HG03442 (cell line): ENCODE measurements around the gene CHMP6.
"Not testable (repeated sequence)": the region's sequence is repeated elsewhere in the genome, so short reads cannot be mapped to it uniquely, and the experiment has no call there.

Experiments used
- ATAC-seq: cut with Tn5 transposase; IDR thresholded peaks from one replicate; pipeline ENCODE4 v1.9.1; 2021; ENCODE audit warnings: mild to moderate bottlenecking, moderate library complexity; ENCODE audit not compliant: unreplicated experiment

The CHMP6 gene

DNA sequence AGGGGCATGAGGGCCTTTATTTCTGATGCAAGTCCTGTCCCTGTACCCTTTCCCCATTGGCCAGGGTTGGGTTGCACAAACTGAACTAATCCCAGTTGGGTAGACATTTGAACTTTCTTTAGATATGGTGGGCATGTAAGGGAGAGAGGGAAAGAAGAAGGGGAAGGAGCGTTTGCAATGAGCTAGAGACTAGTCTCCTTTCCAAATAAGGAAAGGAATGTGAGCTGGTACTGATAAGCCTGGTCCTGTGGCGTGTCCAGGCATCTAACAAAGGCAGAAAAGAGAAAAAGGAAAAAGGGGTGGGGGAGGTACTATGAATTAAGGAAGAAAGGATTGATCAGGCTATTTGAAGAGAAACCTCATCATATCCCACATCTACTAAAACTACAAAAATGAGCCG lies 20.3 kb downstream of the CHMP6 start:
- ATAC-seq = no peak

DNA sequence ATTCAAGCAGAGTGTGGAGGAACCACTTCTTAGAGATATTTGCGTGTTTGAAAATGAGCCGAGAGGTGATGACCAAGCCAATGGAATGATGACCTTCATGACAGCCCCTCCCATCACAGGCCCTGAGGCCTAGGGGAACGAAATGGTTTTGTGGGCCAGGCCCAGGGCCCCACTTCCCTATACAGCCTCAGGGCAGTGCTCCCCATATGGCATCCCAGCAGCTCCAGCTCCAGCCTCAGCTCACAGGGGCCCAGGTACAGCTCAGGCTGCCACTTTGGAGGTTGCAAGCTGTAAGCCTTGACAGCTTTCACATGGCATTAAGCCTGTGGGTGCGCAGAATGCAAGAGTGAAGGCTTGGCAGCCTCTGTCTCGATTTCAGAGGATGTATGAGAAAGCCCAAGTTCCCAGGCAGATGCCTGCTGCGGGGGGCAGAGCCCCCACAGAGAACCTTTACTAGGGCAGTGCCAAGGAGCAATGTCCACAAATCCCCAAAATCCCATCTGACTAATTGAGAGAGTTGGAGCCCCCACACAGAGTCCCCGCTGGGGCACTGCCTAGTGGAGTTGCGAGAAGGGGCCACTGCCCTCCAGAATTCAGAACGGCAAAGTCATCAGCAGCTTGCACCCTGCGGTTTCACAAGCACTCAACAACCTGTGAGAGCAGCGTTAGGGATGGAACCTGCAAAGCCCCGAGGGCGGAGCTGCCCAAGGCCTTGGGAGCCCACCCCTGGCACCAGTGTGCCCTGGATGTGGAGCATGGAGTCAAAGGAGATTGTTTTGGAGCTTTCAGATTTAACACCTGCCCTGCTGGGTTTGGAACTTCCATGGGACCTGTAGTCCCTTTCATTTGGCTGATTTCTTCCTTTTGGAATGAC lies 21.2 kb downstream of the CHMP6 start:
- ATAC-seq = no peak

DNA sequence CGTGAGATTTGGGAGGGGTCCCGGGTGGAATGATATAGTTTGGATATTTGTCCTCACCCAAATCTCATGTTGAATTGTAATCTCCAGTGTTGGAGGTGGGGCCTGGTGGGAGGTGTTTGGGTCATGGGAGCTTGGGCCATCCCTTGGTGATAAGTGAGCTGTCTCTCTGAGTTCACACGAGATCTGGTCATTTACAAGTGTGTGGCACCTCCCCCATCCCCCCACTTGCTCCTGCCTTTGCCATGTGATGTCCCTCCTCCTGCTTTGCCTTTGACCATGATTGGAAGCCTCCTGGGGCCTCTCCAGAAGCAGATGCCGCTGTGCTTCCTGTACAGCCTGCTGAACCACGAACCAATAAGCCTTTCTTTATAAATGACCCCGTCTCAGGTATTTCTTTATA lies 22.0 kb downstream of the CHMP6 start:
- ATAC-seq = no peak

DNA sequence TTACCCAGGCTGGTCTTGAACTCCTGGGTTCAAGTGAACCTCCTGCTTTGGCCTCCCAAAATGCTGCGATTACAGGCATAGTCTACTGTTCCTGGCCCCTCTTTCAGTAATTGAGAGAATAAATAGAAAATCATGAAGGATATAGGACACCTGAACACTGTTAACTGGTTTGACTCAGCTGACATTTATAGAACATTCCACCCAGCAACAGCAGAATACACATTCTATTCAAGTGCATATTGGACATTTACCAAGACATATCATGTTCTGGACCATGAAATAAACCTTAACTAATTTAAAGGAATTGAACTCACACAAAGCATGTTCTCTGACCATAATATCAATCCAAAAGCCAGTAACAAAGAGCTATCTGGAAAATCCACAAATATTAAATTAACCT lies 23.5 kb downstream of the CHMP6 start:
- no peak for ATAC-seq

DNA sequence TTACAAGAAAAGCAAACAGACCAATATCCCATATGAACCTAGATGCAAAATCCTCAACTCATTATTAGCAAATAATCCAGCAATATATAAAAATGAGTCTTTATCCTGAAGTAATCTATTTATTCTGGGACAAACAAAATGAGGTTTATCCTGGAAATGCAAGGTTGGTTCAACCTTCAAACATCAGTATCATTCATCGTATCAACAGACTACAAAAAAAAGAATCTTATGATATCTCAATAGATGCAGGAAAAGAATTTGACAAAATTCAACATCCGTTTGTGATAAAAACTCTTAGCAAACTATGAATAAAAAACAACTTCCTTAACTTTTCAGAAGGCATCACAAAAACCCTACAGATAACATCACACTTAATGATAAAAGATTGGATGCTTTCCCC lies 24.9 kb downstream of the CHMP6 start:
- no peak for ATAC-seq

DNA sequence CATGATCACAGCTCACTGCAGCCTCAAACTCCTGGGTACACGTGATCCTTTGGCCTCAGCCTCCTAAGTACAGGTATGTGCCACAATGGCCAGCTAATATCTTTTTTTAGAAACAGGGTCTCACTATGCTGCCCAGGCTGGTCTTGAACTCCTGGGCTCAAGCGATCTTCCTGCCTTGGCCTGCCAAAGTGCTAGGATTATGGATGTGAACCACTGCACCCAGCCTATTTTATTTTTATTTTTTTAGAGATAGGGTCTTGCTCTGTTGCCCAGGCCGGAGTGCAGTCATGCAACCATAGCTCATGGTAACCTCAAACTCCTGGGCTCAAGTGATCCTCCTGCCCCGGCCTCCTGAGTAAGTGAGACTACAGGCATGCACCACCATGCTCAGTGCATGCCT lies 25.7 kb downstream of the CHMP6 start:
- not testable (repeated sequence) for ATAC-seq

DNA sequence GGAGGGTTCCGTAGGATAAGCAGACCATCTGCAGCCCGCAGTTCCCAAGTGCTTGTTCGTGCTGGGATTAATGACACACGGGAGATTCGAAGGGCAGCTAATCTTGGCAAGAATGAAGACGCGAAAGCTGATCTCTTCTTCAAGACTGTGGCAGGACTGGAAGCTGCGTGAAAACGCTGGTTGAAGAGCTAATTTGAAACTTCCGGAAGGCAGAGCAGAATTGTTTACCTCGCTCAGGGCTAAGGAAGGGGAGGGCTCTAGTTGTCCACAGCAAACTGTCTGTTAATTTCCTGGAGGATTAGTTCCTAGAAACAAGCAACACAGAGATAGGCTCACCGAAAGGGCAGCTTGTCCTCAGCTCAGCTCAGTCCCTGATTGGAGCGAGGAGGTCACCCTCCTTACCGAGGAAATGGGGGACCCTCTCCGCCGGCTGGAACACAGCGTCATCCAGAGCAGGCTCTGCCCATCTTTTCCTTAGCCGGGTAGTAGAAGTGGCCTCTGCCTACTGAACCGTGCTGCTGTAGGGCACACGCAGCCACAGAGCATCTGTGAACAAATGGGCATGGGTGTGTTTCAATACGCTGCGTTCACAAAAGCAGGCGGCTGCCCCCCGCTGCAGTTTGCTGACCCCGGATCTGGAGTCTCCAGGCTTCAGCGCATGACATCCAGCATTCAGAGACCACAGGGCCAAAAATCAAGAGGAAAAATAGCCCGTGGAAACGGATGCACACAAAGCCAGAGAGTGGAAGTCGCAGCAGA lies 26.6 kb downstream of the CHMP6 start:
- no peak for ATAC-seq

DNA sequence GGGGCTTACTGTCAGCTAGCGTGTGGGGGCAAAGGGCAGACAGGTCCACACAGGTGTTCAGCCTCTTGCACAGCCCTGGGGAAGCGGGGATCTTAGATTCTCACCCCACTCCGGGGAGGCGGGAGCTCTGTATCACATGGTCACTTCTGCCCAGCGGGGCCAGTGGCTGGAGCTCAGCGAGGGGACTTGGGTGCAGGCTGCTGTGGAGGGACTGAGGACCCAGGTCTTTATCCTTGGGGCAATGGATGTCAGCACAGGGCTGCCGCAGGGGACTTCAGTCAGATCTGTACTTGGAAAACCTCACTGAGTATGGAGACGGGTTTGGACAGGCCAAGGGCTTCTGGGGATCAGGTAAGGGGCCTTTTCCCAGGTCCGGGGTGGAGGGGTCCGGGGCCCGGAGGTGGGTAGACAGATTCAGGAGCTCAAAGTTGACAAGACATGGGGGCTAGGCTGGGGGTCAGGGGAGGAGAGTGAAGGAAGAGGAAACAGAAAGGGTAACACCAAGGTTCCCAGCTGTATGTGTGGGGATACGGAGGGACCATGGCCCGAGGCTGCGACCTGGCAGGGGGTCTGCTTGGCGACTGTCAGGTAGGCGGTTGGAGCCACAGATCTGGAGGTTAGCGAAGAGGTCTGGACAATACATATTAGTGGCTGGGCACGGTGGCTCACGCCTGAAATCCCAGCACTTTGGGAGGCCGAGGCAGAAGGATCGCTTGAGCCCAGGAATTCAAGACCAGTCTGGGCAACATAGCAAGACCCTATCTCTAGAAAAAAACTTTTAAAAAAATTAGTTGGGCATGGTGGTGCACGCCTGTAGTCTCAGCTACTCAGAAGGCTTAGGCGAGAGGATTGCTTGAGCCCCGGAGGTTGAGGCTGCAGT lies 28.2 kb downstream of the CHMP6 start:
- no peak for ATAC-seq

DNA sequence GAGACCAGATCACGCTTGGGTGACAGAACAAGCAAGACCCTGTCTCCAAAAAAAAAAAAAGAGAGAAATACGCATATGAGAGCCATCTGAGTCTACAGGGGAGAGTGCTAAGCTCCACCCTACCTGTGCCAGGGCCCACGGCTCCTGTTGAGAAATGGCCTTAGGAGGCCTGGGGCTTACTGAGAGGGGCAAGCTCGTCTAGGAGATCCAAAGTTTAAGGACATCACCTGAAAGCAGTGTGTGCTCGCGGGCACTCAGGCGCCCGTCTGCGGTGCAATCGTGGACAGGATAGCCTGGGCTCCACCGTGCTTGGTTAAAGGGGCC lies 28.8 kb downstream of the CHMP6 start:
- no peak for ATAC-seq

DNA sequence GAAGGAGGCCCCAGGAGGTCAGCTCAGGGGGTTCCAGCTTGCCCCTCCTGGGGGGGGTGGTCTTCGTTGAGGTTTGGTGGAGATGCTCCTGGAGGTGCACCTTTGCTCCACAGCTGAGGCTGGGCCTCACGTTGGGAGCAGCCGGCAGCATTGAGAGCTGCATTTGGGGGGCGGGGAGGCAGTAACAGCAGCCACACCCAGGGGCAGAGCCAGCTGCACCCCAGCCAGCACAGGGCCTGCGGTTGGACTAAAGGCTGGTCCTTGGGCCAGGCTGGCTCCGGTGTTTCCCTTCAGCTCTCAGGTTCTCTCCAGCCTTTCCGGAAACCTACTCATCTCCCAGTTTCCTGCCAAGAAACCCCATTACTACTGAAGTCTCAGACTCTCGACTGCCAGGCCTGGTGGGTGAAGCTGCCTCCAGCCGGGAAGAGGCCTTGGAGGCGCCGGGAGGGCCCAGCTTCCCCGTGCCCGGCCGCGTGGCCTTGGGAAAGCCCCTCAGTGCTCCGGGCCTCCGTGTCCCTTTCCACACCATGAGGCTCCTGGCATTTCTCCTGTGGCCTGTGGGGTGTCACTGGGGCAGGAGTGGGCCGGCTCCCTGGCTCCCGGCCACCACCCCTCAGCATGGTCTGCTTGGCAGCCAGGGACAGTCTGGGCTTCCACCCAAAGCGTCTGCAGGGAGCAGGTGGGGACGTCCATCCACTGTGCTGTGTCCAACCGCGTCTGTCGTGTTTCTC lies 29.3 kb downstream of the CHMP6 start:
- ATAC-seq = no peak

DNA sequence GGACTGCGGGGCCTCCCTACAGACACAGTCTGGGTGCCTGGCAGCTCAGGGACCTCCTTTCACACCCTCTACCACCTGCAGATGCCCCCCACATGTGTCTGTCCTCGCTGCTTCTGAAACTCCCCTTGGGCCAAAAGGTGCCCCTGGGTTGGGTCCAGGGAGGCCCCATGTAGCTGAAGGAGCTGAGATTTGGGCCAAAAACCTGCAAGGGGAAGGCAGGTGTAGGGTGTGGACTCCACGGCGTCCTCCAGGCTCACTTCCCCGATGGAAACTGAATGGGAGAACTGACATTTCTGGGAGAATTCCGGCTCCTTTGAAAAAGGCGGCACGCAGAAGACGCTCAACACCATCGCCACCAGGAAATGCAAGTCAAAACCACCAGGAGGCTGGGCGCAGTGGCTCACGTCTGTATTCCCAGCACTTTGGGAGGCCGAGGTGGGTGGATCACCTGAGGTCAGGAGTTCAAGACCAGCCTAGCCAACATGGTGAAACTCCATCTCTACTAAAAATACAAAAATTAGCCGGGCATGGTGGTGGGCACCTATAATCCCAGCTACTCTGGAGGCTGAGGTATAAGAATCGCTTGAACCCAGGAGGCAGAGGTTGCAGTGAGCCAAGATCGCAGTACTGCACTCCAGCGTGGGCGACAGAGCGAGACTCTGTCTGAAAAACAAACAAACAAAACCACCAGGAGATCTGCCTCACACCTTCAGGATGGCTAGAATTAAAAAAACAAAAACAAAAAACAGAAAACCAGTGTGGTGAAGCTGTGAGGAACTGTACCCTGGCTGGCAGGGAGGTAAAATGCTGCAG lies 30.1 kb downstream of the CHMP6 start:
- ATAC-seq = no peak

DNA sequence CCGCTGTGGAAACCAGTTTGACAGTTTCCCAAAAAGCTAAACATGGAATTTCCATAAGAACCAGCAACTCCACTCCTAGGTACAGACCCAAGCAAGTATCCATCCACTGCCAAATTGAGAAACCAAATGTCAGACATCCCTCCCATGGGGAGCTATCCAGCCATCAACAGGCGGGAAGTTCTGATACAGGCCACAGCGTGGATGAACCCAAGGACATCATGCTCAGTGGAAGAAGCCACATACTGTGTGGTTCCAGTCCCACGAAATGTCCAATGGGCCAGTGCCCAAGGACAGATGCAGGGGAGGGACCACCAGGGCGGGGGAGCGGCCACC lies 30.7 kb downstream of the CHMP6 start:
- no peak for ATAC-seq

DNA sequence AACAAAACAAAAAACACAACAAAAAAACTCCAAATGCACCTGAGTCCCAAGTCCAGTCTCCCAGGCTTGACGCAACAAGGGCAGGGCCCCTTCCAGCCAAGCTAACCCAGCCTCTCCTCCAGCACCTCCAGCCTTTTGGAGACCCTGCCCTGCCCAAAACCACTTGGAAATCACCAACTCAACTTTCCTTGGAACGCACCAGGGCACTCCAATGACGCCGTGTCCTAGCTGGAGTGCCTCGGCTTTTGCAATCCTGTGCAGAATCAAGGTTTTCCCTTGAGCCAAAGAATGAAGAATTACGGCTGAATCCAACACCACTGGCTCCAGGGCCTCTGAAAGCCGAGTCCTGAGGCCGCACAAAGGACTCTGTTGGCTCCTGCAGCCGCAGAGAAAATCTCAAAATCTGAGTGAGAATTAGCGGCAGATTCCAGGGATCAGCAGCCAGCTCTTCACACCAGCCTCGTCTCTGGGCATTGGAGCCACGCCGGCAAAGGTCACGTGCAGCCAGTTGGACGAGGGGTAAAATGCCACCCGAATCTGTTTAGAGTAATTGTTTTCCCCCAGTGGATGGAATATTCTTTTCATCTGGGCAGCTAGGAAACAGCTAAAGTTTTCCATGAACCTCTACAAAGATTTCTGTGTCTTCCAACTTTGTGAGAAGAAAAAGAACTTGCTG lies 33.6 kb downstream of the CHMP6 start:
- no peak for ATAC-seq

DNA sequence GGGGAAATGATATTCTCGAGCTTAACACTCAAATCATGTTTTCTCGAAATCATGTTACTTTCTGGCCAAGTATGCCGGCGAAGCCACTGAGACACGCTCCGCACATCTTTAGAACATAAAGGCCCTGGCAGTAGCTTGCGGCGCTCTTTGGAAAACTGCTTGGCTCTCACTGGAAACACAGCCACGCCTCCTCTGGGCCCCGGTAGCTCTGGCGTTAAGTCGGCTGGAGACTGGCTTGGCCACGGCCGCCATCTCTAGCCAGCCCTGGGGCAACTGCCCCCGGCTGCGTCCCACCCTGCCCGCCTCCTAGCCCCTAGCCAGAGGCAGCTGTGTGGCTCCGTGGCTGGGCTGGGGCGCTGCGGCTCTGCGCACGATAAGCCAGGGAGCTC lies 34.1 kb downstream of the CHMP6 start:
- no peak for ATAC-seq

DNA sequence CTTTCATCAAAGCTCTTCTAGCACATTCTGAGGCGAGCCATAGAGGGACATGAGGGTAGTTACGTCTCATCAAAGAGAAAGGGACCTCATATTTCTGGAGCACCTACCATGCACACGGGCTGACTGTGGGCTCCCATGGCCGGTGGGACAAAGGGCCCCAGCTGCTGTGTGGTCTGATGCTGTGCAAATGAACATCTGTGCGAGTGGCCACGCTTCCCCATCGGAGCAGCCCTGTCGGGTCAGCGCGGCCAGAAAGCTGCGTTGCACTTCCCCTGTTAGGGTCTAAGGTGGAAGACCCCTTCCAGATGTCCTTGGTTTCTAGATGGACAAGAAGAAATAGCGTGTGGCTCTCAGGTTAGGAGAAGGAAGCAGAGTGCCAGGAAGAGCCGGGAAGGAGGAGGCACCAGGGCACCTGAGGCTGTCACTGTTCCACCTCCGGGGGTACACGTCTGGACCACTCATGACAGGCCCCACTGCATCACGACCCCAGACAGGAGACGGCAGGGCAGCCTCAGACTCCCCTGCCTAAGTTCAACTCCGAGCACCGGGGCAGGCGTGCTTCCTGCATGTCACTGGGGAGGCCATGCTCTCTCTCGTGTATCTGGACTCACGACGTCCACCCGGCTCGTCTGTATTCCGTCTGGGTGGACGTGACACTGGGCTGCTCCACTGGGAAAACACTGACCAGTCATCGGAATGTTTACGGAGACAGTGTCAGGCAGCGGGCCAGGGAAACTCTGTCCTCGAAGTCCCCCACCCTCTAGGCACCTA lies 34.8 kb downstream of the CHMP6 start:
- ATAC-seq = no peak

DNA sequence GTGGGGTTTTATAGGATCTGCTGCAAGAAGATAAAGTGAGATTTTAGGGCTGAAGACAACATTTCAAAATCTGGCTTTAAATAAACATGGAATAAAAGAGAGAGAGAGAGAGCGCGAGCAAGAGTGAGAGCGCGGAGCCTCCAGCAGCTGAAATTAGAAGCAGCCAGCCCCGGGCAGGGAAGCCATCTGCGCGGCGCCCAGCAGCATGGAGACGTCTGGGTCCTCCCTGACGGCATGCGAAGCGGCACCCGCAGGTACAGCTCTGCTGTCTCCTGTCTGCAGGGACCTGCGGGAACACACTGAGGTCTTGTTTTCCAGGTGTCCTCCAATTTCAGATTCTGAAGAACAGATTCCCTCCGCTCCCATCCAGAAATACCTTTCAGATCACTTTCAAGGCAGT lies 35.4 kb downstream of the CHMP6 start:
- ATAC-seq = no peak

DNA sequence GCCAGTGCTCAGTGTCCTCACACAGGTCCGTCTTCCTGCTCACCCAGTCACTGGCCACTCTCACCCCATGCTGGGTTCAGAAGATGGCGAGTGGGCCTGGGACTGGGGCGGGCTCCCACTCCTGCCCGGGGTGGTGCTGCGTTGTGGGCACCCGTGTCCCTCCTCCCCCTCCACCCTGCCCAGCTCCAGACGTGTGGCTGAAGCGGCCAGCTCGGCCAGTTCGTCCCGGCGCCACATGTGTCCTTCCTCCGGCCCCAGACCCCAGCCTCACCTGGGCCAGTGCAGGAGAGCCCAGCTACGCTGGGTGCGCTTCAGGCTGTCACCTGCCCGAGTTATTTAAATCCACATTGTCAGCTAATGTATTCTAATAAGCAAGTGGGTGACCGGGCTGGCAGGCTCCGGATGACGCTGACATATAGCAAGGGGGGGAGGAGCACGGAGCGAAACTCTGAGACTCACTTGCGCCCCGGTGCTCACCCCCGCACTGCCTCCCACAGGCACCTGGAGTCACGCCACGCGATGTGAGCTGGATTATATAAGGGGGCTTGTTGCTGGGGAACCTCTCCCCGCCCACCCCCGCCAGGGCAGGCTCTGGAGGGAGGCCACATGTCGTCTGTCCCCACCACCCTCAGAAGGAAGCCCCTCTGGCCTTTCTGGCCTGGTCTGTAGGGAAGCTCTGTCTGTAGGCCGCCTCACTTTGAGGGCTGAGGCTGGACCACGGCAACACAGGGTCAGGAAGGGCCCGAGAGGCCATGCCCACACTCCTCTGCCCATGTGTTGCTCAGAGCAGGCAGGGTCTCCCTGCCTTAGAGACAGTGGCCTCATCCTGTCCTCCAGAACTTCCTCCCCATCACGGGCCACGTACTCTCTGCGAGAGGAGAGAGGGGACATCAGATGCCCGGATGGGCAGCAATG lies 36.2 kb downstream of the CHMP6 start:
- no peak for ATAC-seq

DNA sequence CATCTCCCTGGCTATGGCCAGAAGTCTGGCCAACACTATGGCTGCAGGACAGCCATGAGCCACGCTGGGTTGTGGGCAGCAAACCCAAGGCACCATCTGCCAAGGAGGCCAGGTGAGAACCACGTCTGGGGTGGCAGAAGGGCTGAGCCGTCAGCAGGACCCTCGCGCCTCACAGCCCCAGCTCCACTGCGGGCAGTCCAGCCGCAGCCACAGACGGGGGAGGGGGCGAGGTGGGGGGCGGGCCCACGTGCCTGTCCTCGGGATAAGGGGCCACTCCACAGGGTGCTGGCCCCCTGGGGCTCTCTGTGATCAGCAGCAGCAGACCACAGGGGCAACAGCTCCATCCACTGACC lies 36.8 kb downstream of the CHMP6 start:
- ATAC-seq = no peak
